ENCODE results near the gene LDHAL6B.
A peak's percentile ranks its signal among the peaks of the same experiment; 100 is the strongest.

Gene LDHAL6B

DNA sequence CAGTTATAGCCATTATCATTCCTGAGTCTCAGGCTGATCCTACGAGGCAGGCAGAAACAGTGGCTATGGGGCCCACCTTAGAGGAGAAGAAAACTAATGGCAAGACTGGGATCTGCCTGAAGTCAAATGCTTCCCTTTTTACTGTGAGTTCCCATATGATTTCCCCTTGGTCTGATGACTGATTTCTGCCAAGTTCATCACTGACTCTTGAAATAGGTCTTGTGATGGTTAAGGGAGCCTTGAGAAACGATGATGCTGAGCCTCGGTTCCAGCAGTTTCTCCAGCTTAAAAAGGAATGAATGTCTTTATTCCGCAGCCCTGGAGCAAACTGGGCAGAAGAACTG lies 29.4 kb upstream of the LDHAL6B start:
- DNase-seq = no peak

DNA sequence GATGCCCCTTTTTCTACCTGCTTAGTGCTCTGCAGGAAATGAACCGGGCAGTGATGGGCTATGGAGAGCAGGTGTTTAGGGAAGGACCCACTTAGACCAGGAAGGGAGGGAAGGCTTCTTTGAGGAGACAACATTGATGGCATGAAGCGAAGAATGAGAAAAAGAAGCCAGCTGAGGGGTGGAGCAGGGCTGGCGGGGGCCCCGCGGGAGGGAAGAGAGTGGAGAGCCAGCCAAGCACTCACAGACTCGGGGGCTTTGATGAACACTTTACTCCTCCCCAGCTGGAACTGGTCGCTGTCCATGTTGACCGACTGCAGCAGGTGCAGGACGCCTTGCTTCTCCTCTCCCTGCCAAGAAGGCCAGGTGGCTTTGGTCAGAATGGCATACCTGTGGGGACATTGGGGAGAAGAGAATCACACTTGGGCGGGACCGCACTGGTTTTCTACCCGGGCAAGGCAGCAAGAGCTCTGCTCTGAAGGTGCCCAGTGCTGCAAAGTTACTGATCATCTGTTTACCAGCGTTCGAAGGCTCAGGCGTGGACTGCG lies 28.4 kb upstream of the LDHAL6B start:
- DNase-seq = no peak

DNA sequence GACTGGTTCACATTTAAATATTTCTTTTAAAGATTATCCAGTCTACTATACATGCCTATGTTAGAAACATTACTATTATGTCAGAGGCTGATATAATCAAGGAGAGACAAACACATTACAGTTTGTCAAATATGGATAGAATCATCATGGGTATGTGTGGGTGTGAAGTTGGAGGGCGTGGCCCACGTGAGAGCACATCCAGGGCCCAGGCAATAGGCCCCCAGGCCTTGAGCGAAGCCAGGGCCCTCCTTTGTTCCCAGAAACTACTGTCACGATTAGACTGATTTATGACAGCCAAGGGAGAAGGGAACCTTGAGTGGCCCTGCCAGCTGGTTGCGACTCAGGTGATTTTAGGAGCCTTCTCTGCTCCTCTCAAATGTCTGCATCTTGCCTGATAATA lies 26.9 kb upstream of the LDHAL6B start:
- DNase-seq = no peak

DNA sequence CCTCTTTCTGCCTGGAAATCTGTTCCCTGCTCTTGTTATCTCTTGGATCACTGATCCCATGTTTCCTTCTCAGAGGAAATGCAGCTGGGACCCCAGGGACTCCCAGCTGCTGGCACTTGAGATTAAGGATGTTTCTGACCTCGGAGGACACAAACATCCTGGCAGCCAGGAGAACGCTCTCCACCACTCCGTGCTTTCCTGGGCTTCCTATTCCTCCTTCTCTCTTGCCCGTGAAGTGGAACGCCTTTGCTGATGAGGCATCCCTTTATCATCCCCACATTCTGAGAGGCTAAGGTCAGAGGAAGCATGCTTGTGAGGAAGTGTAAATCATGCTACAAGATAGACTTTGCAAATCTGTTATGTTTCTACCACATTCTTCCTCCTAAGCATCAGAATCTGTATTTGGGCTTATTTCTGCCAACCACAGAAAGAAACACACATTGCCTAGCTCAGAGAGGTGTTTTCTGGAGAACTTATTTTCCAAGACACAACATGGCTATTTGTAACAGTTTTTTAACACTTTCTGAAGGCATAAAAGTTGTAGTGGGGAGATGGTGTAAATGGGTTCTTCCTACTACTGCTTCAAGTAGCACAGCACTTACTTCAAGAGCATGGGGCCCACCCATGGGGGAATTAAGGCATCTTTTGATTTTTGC lies 25.6 kb upstream of the LDHAL6B start:
- peak; percentile 22 for DNase-seq

DNA sequence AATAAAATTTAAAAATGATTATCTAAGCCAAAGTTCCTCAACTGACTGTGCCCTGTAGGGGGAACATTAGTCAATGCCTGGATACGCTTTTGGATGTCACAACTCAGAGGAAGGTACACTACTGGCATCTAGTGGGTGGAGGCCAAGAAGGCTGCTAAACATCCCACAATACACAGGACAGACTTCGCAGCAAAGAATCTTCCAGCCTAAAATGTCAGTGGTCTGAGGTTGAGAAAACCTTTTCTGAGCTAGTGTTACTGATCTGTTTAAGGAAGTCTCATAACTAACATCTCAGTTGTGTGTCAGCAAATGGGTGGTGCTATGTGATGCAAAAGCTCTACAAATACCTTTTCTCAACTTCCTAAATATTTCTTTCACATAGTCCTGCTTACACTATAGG lies 20.9 kb upstream of the LDHAL6B start:
- DNase-seq = no peak

DNA sequence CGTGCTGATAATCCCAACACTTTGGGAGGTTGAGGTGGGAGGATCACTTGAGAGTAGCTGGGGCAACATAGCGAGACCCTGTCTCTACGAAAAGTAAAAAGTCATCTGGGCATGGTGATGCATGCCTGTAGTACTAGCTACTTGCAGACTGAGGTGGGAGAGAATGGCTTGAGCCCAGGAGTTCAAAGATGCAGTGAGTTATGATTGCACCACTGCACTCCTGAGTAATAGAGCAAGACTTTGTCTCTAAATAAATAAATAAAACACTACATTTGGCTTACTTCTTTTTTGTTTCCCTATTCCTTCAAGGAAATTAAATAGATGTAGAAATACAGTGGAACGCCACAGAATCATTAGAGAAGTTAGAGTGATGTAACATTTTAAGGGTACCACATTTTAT lies 20.1 kb upstream of the LDHAL6B start:
- no peak for DNase-seq

DNA sequence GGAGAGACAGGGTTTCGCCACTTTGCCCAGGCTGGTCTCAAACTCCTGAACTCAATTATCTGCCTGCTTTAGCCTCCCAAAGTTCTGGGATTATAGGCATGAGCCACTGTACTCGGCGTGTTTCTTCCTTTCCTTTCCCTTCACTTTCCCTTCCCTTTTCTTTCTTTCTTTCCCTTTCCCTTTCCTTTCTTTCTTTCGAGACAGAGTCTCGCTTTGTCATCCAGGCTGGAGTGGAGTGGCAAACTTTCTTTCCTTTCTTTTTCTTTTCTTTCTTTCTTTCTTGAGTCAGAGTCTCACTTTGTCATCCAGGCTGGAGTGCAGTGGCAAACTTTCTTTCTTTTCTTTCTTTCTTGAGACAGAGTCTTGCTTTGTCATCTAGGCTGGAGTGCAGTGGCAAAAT lies 17.4 kb upstream of the LDHAL6B start:
- no peak for DNase-seq

DNA sequence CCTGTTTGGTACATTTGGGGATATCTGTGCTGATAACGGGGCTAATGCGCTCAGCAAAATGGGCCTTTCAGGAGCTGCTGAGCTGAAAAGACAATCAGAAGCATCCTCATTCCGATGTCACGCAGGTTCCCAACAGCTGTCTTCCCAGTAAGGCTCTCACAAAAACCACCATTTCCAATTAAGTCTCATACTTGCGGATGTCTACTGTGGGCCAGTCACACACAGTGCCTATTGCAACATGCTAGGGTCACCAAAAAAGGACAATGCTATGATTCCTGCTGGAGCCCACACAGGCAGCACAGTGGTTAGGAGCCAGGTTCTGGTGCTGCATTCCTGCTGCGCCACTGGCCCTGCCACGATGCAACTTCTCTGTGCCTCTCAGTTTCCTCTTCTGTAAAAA lies 16.4 kb upstream of the LDHAL6B start:
- DNase-seq = no peak

DNA sequence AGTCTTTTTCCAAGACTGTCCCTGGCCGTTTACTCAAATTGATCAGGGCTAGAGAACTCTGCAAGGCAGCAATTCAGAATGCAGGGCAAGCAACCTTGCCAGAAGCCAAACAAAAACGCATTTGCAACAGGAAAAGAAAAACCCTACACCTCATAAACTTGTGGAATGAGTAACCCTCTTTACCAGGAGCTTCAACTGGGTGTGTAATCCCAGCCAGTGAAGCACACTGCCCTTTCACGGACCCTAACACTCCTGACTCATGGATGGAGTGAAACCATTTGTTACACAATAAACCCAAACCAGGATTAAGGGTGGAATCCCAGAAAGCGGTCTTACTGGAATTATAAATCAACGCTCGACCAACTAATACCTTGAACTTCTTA lies 14.8 kb upstream of the LDHAL6B start:
- DNase-seq = peak; percentile 80

DNA sequence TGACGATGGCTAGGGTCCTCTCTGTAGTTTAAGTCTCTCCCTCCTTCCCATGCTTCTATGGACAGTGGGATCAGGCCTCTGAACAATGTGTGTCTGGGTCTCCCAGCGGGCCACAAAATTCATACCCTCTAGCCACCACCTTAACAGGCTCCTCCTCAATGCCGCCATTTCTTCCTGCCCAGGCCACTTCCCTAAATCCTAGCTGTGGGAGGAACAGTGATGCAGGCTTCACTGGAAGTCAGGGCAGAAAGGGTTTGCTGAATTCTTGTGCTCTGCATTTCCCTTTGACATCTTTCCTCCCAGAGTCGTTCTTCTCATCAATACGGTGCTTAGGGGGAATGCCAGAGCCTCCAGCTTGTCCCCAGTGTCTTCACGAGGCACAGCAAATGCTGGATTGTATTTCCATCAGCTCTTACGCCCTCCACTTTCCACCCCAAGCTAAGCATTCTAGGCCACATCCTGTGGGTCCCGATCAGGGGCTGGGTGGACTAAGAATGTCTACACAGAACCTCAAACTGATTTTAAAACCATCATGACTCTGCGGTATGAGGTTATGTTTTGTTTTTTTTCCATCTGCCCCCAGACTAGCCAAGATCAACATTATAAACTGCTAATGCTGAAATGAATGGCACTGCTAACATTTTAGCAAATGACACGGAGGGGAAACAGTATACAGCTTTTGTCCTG lies 11.9 kb upstream of the LDHAL6B start:
- DNase-seq = no peak

DNA sequence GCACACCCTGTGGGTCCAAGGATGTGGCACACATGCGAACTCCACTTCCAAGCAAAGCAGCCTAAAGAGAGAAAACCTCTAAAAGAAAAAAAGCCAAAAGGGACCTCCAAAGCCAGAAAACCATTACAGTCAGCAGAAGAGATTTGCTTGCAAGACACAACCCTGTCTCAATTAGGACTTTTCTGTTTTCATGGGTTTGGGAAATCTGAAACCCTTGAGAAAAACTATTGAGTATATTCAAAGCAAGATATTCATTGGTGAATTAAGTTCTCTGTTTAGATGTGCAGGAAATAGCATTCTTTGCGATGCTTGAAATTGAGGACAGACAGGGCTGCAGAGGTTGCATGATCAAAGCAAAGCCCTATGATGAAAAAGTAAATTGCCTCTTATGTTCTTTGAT lies 10.2 kb upstream of the LDHAL6B start:
- DNase-seq = no peak

DNA sequence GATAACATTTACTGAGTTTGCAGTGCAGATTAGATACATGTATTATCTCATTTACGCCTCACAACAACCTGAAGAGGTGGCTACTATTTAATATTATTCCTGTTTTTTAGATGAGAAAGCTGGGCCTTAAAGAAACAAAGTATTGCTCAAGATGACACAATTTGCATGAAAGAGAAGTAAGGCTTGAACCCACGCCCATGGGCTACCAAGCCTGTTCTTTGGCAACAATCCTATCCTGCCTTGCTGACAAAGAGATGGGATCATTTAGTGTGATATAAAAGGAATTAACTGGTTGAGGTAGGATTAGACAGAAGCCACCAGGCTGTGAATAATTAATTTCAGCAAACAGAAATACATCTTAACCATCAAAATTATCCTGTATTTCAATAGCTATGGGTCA lies 9.2 kb upstream of the LDHAL6B start:
- no peak for DNase-seq

DNA sequence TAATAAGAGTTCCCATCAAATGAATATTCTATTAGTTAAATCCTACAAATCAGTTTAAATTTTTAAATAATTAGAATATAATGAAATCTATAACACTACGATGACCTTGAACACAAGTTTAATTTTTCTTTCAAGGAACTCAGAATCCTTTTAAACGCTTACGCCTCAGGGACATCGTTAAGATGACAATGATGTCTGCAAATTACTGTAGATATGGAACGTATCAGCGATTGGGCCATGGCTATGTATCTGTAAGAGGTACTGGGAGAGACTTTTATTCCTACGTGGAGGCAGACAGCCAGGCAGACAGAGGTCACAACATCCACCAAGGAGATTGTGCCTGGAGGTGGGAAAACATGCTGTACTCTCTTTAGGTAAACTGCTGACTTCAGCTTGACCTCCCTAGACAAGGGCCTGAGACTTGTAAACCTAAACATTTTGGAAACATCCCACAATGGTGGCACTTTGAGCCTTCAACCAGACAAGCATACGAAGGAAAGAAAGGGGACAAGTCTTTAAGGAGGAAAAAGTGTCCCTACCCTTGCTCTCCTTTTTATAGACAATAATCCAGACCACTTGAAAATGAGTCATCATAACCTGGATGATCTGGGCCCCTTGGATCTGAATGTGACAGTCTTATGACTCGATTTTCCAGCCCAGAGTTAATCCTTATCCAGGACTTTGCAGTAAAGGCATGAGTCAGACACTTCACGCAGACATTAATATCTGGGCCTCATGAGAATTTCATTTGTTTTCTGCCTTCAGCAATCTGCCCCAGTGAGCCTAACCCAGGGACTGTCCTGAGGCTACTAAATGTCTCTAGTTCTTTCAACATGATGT lies 6.8 kb upstream of the LDHAL6B start:
- peak; percentile 52 for DNase-seq

DNA sequence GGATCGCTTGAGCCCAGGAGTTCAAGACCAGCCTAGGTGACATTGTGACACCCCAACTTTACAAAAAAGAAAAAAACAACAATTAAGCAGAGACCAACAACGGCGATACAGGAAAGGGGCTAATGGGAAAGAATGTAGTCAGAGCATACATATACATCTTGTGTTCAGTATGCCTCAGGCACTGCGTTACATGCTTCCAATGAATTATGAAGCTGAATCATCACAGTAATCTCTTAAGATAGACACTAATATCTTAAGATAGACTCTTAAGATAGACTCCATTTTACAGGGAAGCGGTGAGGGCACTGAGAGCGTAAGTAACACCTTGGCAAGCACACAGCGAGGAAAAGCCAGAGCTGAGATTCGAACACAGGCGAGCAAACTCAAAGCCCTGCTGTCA lies 6.1 kb upstream of the LDHAL6B start:
- DNase-seq = no peak

DNA sequence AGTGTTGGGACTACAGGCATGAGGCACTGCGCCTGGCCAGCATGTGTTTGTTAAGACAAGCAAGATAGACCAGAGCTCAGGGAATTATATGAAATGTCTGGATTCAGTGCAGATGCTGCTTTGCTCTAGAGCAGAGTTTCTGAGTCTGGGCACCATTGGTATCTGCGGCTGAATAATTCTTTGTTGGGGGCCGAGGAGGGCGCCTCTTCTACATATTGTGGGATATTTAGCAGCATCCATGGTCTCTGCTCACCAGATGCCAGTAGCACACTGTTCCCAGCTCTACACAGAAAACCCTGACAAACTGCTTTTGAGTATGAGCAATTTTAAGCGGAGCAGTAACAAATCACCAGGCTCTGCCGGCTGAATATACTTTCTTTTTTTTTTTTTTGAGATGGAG lies 3.6 kb upstream of the LDHAL6B start:
- DNase-seq = no peak

DNA sequence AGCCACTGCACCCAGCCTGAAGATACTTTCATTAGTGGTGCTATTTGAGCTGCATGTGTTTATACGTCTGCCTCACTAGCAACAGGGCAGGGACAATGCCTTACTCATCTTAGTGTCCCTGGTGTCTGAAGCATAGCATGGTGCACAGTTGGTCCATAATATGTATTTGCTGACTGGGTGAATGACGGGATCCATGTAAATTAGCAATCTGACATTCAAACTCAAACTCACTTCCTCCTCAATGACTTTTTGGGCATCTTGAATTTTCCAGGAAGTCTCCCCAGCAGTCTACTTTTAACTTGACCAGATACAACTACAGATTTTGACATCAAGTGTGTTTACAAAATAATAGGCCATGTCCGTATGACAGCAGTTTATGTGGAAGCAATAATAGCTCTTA lies 3.0 kb upstream of the LDHAL6B start:
- DNase-seq = no peak

DNA sequence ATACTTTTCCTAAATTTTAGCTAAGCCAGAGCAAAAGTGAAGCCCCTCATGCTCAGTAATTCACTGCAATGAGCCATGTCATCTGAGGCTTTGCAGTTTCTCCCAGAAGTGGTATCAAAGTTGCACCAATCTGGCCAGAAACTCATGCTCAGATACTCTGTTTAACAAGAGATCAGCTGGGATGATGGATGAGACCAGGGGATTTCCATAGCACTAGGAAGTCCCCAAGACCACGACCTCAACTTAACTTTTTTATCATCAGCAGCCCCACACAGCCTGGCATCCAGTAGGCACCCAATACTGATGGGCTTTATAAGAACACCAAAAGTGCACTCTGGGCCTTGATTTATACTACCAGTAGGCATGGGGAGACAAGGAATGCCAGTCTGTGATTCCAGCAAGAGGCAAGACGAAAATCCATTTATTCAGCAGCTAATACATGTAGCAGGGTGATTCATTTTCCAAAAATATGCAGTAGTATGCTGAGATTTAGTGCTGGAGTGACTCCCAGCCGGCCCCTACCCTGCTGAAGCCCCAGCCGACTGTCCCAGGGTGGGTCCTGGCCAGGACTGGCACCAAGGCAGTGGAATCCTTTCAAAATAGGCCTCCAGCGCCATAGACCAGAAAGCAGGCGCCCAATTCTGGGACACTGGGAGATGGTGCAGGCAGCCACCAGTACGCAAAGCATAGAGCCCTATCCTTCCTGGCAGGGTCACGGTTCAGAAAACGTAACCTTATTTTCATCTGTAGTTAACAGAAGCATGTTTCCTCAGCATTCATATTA lies 612 bp upstream of the LDHAL6B start:
- DNase-seq = no peak

DNA sequence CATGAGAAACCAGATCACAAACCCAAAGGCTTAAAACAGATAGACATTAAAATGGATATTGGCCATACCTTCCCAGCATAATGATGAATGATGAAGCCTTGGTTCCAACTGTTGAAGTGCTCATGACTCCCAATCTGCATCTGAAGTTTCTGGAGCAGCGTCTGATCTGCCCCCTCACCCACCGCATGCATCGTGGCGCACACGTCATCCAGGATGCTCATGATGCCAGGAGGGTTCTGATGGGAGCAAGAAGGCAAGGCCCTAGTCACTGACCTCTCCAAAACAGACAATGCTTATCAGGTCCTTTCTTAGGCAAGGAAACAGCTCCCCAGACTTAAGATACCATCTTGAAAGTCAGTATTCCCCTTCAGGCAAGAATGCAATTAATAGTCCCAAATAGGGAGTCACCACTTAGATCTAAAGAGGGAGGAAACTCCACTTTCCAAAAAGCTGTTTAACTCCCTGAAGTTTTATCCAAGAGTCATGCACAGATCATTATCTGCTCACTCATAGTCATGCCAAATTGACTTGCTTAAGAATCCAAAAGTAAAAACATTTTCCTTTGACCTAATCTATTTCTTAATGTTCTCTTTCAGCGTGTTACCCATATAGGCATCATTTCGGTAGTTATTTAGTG lies 2.1 kb downstream of the LDHAL6B start:
- no peak for DNase-seq

DNA sequence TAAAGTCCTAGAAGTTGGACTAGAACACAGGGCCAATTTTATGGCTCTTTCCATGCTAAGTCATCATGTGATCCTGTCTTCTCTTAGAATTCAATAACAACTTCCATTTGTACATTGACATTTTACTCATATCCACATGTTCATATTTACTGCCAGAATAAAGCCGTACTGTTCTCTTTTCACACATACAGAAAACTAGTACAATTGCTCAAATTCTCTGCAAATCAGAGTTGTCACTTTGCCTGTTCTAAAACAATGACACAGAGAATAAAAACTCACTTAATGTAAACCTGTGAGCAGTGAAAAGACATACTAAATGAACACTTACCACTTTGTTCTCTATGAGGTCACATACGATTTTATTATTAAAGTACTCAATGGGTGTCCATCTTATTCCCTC lies 3.5 kb downstream of the LDHAL6B start:
- DNase-seq = no peak

DNA sequence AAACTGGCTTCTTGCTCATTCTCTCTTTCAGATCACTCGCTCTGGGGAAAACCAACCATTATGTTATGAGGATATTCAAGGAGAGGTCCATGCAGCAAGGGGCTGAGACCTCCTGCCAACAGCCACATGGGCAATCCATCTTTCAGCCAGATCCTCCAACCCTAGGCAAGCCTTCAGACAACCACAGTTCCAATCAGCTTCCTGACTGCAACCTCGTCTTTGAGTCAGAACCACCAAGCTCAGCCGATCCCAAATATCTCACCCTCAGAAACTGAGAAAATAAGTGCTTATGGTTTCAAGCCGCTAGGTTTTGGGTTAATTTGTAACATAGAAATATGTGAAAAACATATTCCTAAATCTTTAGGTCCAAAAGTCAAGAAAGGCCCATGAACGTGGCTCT lies 10.3 kb downstream of the LDHAL6B start:
- DNase-seq = no peak

DNA sequence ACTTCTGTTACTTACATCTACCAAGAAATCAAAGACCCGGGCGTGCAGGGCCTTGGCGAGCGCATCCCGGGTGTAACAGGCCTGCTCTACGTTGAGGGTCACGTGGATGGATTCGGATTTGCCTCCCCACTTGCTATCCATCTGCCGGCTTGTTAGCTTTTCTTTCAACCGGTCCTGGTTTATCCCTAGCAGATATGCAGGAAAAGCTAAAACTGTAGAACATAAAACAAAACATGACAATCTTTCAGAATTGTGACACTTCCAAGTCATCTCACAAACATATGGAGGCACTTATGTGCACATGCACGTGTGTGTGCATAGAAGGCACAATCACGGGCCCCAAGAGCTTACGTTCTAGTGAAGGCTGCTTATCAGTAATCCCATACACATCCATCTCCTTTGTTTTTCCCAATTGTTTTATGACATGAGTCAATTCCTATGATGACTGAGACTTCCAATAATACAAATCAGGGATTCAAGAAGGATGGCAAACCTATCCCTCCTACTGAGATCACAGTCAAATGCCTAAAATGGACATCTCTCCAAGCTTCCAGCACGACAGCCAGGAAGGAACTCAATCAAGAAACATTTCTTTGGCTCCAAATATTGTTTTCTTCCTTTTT lies 11.3 kb downstream of the LDHAL6B start:
- no peak for DNase-seq

DNA sequence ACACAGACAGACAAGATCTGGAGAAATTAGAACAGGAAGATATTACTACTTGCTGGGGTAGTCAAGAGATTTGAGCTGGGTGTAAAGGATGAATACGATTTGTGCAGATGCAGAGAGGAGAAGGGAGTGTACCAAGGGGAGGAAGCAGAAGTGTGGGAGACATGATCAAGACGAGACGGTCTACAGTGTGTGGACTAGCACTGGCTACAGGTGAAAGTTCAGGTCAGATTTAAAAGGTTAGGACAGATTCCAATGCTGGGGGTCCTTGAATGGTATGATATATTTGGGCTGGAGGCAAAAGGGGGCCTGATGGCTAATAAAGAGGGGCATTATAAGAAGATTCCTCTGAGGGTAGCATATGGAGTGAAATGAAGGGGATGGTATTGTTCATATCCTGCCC lies 12.1 kb downstream of the LDHAL6B start:
- DNase-seq = no peak
